Esophagus squamous epithelium (tissue), 5 donors: Measurements from ENCODE around the gene MRPL37. TPM values are rescaled to one million over a fixed set of nuclear protein-coding genes. Genes with fewer than 3 reads are reported as not detected.

Experiments used
- DNase-seq: peaks from one replicate; lab custom pipeline; 2025; lab: John Stamatoyannopoulos, UW
- H3K27ac ChIP-seq, 4 donors: fragments of 200-600 bp; sonication (generic); one replicate each; pipeline ENCODE4 v1.5.1; 2016 to 2019; ENCODE audit warnings: mild to moderate bottlenecking in 1 of 4
- H3K27me3 ChIP-seq, 4 donors: fragments of 200-600 bp; sonication (generic); 1 replicate in 3 of 4; 2 replicates in 1 of 4; pipeline versions ENCODE4 v1.5.1 to v1.6.0; 2017 to 2021; ENCODE audit warnings: antibody characterized with exemption in 1 of 4
- H3K36me3 ChIP-seq, 3 donors: fragments of 200-600 bp; sonication (generic); one replicate each; pipeline ENCODE4 v1.5.1; 2016 to 2019
- H3K4me1 ChIP-seq, 3 donors: fragments of 200-600 bp; sonication (generic); one replicate each; pipeline ENCODE4 v1.5.1; 2017 to 2019
- H3K4me3 ChIP-seq, 4 donors: fragments of 200-600 bp; sonication (generic); 1 replicate in 3 of 4; 2 replicates in 1 of 4; pipeline ENCODE4 v1.5.1; 2016 to 2019; ENCODE audit warnings: mild to moderate bottlenecking in 2 of 4, moderate library complexity in 1 of 4
- H3K9me3 ChIP-seq, 3 donors: fragments of 200-600 bp; sonication (generic); one replicate each; pipeline ENCODE4 v1.5.1; 2016 to 2019
- POLR2A ChIP-seq, 4 donors: fragments of 450-650 bp; IDR thresholded peaks; one replicate each; pipeline ENCODE4 v1.6.1; 2017; ENCODE audit warnings: antibody characterized with exemption in 4 of 4, mild to moderate bottlenecking in 4 of 4, moderate library complexity in 3 of 4
- WGBS, 2 donors: methylation state at CpG; one replicate each; pipeline ENCODE4 v1.1.5; 2018; 5-methylcytosine and 5-hydroxymethylcytosine counted together
- intact Hi-C: fragments of 100-400 bp; cut with DNase I; formaldehyde crosslinking; loops from one replicate; pipeline ENCODE4 v1.15.0; 2022
- total RNA-seq, 4 donors: library from RNA; depleted of rRNA; stranded (reverse); fragments of >200 nt; gene quantifications; one replicate each; pipeline ENCODE4 v1.1.0, GENCODE V29; 2016
- TF ChIP-seq, protein P1 (sequence below), 6 experiments: fragments of 450-650 bp in 4 of 6; fragments of 200-600 bp in 2 of 6; sonication (generic) in 2 of 6; IDR thresholded peaks; one replicate each; pipeline ENCODE4 v1.5.1; 2016 to 2019; ENCODE audit warnings: antibody characterized with exemption in 6 of 6, mild to moderate bottlenecking in 4 of 6, moderate library complexity in 4 of 6
- donor health status: DM: yes; HTN: yes; CAD: no.

The MRPL37 gene
- total RNA-seq, 4 donors from 2014 or later, result 63.1 to 101 (median 79.3) TPM

DNA sequence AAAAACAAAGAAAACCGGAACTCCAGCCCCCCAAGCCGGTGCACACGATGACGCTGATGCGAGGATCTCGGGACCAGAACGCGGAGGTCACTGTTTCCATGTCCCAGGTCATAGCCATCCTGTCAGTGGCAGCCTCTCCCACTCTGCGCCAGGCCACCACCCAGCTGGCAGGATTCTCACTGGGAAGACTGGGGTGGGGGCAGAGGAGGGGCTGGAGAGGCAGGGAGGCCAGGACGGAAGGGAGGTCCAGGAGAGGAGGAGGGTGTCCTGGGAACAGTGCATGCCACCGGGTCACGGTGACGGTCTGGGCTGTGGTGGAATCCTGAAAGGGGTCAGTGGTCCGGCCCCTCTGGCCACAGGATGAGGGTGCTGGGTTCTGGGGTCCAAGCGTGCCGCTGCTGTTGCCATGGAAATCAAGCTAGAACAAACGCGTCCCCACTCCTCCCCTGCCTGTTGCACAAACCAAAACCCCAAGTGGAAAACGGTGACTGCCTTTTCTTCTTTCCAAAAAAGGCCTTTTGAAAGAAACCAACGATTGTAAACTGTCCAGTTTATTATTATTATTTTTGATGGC is 26.1 kb downstream of the MRPL37 start:
- intact Hi-C loops, result no loop called here
- H3K9me3 ChIP-seq, result no peaks in the 10 kb centered on the region
- 83 to 87% methylated on average over 14 to 20 of the region's 20 CpGs for WGBS, 2 donors
- DNase-seq, result no peak
- peaks cover 5 to 34% (median 8%) of the 10 kb centered on the region in 3 donors for H3K4me1 ChIP-seq
- no peak overlapping the region for H3K27ac ChIP-seq
- no peak overlapping the region for H3K4me3 ChIP-seq
- peaks cover 0 to 53% (median 3%) of the 10 kb centered on the region in 3 donors for H3K36me3 ChIP-seq
- TF ChIP-seq POLR2A (IDR thresholded peaks at IDR 0.05), result no peak
- TF ChIP-seq, protein P1, sequence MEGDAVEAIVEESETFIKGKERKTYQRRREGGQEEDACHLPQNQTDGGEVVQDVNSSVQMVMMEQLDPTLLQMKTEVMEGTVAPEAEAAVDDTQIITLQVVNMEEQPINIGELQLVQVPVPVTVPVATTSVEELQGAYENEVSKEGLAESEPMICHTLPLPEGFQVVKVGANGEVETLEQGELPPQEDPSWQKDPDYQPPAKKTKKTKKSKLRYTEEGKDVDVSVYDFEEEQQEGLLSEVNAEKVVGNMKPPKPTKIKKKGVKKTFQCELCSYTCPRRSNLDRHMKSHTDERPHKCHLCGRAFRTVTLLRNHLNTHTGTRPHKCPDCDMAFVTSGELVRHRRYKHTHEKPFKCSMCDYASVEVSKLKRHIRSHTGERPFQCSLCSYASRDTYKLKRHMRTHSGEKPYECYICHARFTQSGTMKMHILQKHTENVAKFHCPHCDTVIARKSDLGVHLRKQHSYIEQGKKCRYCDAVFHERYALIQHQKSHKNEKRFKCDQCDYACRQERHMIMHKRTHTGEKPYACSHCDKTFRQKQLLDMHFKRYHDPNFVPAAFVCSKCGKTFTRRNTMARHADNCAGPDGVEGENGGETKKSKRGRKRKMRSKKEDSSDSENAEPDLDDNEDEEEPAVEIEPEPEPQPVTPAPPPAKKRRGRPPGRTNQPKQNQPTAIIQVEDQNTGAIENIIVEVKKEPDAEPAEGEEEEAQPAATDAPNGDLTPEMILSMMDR (IDR thresholded peaks at IDR 0.05), result no peak
- H3K27me3 ChIP-seq, result no peaks in the 10 kb centered on the region

DNA sequence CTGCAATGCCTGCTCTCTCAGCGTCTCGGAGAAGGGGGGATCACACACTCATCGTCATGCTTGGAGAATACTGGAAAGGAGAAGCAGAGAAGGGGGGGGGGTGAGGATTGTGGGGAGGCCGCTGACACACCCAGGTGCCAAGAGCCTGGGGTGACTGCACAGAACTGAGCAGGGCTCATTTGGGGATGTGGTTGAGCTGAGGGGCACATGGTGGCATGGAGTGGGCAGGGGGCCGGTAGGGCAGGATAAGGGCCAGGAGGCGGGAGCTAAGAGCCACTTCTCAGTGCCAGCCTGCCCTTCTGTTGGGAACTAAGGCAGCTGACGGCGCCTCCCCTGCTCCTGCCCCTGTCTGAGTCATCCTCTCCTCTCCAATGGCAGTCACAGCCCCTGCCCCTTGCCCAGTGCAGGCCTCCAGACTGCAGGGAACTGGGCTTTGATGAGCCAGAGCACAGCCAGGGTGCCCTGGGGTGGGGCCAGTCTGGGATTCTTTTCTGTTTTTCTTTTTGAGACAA is 27.2 kb downstream of the MRPL37 start:
- H3K9me3 ChIP-seq, result no peaks in the 10 kb centered on the region
- TF ChIP-seq POLR2A (IDR thresholded peaks at IDR 0.05), result no peak
- peaks cover 0 to 61% (median 3%) of the 10 kb centered on the region in 3 donors for H3K36me3 ChIP-seq
- H3K4me3 ChIP-seq, result no peak overlapping the region
- intact Hi-C loops, result no loop called here
- H3K4me1 ChIP-seq, result peaks cover 5 to 31% (median 8%) of the 10 kb centered on the region in 3 donors
- 30 to 41% methylated on average over 3 to 4 of the region's 8 CpGs for WGBS, 2 donors
- no peaks in the 10 kb centered on the region for H3K27me3 ChIP-seq
- peak overlapping the region in 1 of 4 donors; percentile 22 for H3K27ac ChIP-seq
- DNase-seq, result no peak

DNA sequence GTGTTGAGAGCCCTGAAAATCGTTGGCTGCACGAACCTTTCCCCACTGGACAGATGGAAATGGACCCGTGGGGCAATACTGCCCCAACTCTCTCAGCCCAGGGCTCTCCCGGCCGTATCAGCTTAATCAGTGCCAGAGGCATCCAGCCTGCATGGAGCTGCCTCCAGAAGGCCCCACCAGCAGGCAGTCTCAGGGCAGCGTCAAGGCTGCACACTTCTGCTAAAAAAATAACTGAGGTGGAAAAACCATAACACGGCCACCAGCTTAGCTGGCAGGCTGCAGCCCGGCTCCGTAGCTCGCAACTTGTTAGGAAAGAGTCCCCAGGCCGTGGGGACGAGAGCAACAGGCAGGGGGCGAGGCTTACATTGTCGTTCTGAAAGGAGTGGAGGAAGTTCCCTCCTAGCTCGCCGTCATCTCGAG is 27.9 kb downstream of the MRPL37 start:
- Histone ChIP-seq H3K4me3 (no peak overlapping the region), H3K36me3 (peaks cover 0 to 68% (median 3%) of the 10 kb centered on the region in 3 donors), H3K27ac (no peak overlapping the region), H3K9me3 (no peaks in the 10 kb centered on the region), H3K27me3 (no peaks in the 10 kb centered on the region), H3K4me1 (peaks cover 5 to 31% (median 8%) of the 10 kb centered on the region in 3 donors)
- DNase-seq, result no peak
- no peak for TF ChIP-seq POLR2A (IDR thresholded peaks at IDR 0.05)
- TF ChIP-seq, protein P1 (IDR thresholded peaks at IDR 0.05), result no peak
- WGBS, 2 donors, result 69 to 74% methylated on average over 7 to 8 of the region's 17 CpGs
- intact Hi-C loops, result no loop called here

DNA sequence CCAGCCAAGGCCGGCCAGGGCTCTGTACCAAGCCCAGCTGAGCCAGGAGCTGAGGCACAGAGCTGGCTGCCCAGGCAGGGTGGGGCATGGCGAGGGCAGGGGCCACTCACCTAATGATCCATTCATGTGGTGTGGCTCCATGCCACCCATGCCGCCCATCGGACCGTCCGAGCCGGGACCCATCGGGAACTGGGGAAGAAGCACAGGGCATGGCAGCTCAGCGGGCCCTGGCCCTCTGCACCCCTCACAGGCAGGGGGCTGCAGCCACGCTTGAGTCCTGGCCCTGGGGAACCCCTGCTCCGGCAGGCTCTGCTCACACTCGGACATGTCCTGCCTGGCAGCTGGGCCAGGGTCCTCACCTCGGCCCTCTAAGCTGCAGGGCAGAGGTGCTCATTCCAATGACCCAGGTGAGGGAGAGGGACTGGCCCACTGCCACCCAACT is 28.7 kb downstream of the MRPL37 start:
- intact Hi-C loops, result no loop called here
- TF ChIP-seq, protein P1 (IDR thresholded peaks at IDR 0.05), result no peak
- no peak for TF ChIP-seq POLR2A (IDR thresholded peaks at IDR 0.05)
- DNase-seq, result no peak
- H3K9me3 ChIP-seq, result no peaks in the 10 kb centered on the region
- H3K27ac ChIP-seq, result peak overlapping the region in 2 of 4 donors; percentile 7 to 17
- peaks cover 5 to 31% (median 8%) of the 10 kb centered on the region in 3 donors for H3K4me1 ChIP-seq
- WGBS, 2 donors, result 98% methylated on average over 6 of the region's 13 CpGs; no CpG with 5 or more reads in 1 of the 2 donors
- H3K4me3 ChIP-seq, result no peak overlapping the region
- H3K36me3 ChIP-seq, result peaks cover 0 to 69% (median 3%) of the 10 kb centered on the region in 3 donors
- no peaks in the 10 kb centered on the region for H3K27me3 ChIP-seq

DNA sequence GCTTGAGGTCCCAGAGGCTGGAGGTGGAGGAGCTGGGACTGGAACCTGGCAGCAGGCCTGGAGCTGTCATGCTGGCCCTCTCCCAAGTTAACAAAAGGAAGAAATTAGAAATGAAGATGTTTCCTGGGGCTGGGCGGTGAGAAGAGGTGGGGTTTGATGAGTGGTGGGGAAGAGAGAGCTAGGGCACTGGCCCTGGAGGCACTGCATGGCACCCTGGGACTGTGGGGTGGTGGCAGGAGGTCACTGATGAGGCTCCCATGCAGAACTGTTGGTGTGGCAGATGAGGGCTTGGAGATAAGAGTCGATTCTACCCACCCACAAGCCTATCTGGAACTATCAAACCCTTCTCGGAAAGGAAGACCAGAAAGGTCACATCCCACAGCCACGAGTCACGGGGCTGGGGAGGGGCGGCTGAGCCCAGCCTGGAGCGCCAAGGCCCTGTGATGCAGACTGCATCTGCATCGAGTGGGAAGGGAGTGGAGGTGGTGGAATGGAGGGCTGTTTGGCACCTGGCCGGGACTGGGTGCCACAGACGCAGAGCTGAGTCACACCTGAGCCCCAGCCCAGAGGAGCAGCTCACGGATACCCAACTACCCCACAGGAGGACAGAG is 29.4 kb downstream of the MRPL37 start:
- H3K4me1 ChIP-seq, result peaks cover 5 to 31% (median 8%) of the 10 kb centered on the region in 3 donors
- H3K27me3 ChIP-seq, result no peaks in the 10 kb centered on the region
- TF ChIP-seq, protein P1 (IDR thresholded peaks at IDR 0.05), result no peak
- no peak for TF ChIP-seq POLR2A (IDR thresholded peaks at IDR 0.05)
- H3K9me3 ChIP-seq, result no peaks in the 10 kb centered on the region
- no peak overlapping the region for H3K4me3 ChIP-seq
- peaks cover 0 to 64% (median 3%) of the 10 kb centered on the region in 3 donors for H3K36me3 ChIP-seq
- intact Hi-C loops, result no loop called here
- WGBS, 2 donors, result 25 to 35% methylated on average over 10 to 11 of the region's 11 CpGs
- DNase-seq, result no peak
- H3K27ac ChIP-seq, result peak overlapping the region in 1 of 4 donors; percentile 17
